Measurements from ENCODE around the gene TMEM170B. TPM values are rescaled to one million over a fixed set of nuclear protein-coding genes. Genes with fewer than 3 reads are reported as not detected.

Gene TMEM170B
- total RNA-seq, 4 donors from 2014 or later = 2.0 to 15.3 (median 10.8) TPM

DNA sequence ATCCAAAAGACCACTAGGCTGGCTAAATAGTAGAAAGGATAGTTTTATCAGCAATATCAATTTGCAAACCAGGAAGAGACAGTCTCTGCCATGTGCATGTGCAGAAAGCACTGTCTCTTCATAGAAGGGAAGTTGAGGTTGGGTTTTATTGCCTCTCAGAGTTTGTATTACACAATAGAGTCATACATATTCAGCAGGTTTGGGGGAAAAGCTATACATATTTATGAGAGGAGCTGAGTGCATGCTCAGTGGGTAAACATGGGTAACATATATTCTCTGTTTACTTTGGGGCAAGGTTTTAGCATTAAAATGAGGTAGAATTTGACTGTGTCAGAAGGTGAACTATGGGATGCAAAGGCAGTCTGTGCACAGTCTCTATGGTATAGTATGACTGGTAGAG lies 14.9 kb downstream of the TMEM170B start:
- no peaks in the 10 kb centered on the region for H3K27me3 ChIP-seq
- no peaks in the 10 kb centered on the region for H3K9me3 ChIP-seq
- TF ChIP-seq POLR2A (IDR thresholded peaks at IDR 0.05) = no peak
- TF ChIP-seq, protein P1, sequence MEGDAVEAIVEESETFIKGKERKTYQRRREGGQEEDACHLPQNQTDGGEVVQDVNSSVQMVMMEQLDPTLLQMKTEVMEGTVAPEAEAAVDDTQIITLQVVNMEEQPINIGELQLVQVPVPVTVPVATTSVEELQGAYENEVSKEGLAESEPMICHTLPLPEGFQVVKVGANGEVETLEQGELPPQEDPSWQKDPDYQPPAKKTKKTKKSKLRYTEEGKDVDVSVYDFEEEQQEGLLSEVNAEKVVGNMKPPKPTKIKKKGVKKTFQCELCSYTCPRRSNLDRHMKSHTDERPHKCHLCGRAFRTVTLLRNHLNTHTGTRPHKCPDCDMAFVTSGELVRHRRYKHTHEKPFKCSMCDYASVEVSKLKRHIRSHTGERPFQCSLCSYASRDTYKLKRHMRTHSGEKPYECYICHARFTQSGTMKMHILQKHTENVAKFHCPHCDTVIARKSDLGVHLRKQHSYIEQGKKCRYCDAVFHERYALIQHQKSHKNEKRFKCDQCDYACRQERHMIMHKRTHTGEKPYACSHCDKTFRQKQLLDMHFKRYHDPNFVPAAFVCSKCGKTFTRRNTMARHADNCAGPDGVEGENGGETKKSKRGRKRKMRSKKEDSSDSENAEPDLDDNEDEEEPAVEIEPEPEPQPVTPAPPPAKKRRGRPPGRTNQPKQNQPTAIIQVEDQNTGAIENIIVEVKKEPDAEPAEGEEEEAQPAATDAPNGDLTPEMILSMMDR (IDR thresholded peaks at IDR 0.05) = no peak
- peaks cover 0 to 2% of the 10 kb centered on the region in 2 donors for H3K36me3 ChIP-seq
- no peak for DNase-seq
- no peak overlapping the region for H3K4me3 ChIP-seq
- intact Hi-C loops (cut with DNase I; ENCODE audit: low total_unique reads) = no loop called here
- H3K4me1 ChIP-seq = no peaks in the 10 kb centered on the region
- H3K27ac ChIP-seq = no peak overlapping the region

- H3K4me3 ChIP-seq = no peak overlapping the region
Observed at GRCh38 chr6:11553824-11554223, 16.3 kb downstream of the TMEM170B start.

DNA sequence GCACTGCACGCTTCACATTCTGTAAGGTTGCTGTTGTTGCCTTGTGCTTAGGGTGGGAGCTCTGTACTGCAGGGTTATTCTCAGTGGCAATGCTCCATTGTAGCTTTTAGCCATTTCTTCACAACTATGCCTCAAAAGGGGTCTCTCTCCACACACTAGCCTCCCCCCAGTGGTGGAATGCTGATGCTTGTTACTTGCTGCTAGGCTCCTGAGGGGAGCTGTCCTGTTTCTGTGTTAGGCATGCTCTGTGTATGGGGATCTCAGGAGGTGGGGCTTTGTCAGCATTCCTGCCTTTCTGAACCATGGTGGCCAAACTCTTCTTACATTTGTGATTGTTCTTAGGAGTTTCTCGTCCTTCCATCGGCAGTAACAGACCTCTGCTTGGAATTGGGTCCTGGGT lies 18.8 kb downstream of the TMEM170B start:
- H3K4me3 ChIP-seq = no peak overlapping the region
- no peak for TF ChIP-seq POLR2A (IDR thresholded peaks at IDR 0.05)
- TF ChIP-seq, protein P1 (IDR thresholded peaks at IDR 0.05) = no peak

More at GRCh38 chr6:11553824-11554223, 16.3 kb downstream of the TMEM170B start:
- TF ChIP-seq POLR2A (IDR thresholded peaks at IDR 0.05) = no peak
- TF ChIP-seq, protein P1 (IDR thresholded peaks at IDR 0.05) = no peak
- intact Hi-C loops (cut with DNase I; ENCODE audit: low total_unique reads) = no loop called here
- no peak for DNase-seq
- no peaks in the 10 kb centered on the region for H3K4me1 ChIP-seq
- H3K9me3 ChIP-seq = no peaks in the 10 kb centered on the region
- peaks cover 0 to 2% of the 10 kb centered on the region in 2 donors for H3K36me3 ChIP-seq
- no peaks in the 10 kb centered on the region for H3K27me3 ChIP-seq
- H3K27ac ChIP-seq = no peak overlapping the region

GRCh38 chr6:11563793-11564192 lies 26.2 kb downstream of the TMEM170B start:
- no peaks in the 10 kb centered on the region for H3K27me3 ChIP-seq
- no peak overlapping the region for H3K27ac ChIP-seq
- DNase-seq = no peak
- H3K4me1 ChIP-seq = no peaks in the 10 kb centered on the region
- H3K9me3 ChIP-seq = no peaks in the 10 kb centered on the region
- H3K36me3 ChIP-seq = no peaks in the 10 kb centered on the region
- no peak overlapping the region for H3K4me3 ChIP-seq
- intact Hi-C loops (cut with DNase I; ENCODE audit: low total_unique reads) = loop anchor here (10.0 kb wide), 1 partner anchor 59 kb away; no protein-coding TSS in a partner anchor
- TF ChIP-seq POLR2A (IDR thresholded peaks at IDR 0.05) = no peak
- TF ChIP-seq, protein P1 (IDR thresholded peaks at IDR 0.05) = no peak

More for the DNA sequence above, 18.8 kb downstream of the TMEM170B start:
- Histone ChIP-seq H3K4me1 (no peaks in the 10 kb centered on the region), H3K36me3 (peaks cover 0 to 2% of the 10 kb centered on the region in 2 donors), H3K9me3 (no peaks in the 10 kb centered on the region), H3K27ac (no peak overlapping the region), H3K27me3 (no peaks in the 10 kb centered on the region)
- intact Hi-C loops (cut with DNase I; ENCODE audit: low total_unique reads) = no loop called here
- no peak for DNase-seq

- intact Hi-C loops (cut with DNase I; ENCODE audit: low total_unique reads) = loop anchor here (10.0 kb wide), 1 partner anchor 62 kb away; no protein-coding TSS in a partner anchor
- Histone ChIP-seq H3K36me3 (no peaks in the 10 kb centered on the region), H3K27ac (no peak overlapping the region), H3K9me3 (no peaks in the 10 kb centered on the region), H3K4me1 (no peaks in the 10 kb centered on the region), H3K4me3 (no peak overlapping the region), H3K27me3 (no peaks in the 10 kb centered on the region)
- DNase-seq = no peak
- TF ChIP-seq POLR2A (IDR thresholded peaks at IDR 0.05) = no peak
- TF ChIP-seq, protein P1 (IDR thresholded peaks at IDR 0.05) = no peak
Observed at GRCh38 chr6:11566609-11567008, 29.1 kb downstream of the TMEM170B start.

Data from uterus (tissue), 4 donors.